T-helper 22 cell (primary cell): Measurements from ENCODE around the gene MSI2.
"Not testable (repeated sequence)": the region's sequence is repeated elsewhere in the genome, so short reads cannot be mapped to it uniquely, and the experiment has no call there.

Experiments used
- DNase-seq: peaks from one replicate; pipeline ENCODE4 v3.0.0-alpha.2; 2020; ENCODE audit warnings: low read depth

MSI2 gene

DNA sequence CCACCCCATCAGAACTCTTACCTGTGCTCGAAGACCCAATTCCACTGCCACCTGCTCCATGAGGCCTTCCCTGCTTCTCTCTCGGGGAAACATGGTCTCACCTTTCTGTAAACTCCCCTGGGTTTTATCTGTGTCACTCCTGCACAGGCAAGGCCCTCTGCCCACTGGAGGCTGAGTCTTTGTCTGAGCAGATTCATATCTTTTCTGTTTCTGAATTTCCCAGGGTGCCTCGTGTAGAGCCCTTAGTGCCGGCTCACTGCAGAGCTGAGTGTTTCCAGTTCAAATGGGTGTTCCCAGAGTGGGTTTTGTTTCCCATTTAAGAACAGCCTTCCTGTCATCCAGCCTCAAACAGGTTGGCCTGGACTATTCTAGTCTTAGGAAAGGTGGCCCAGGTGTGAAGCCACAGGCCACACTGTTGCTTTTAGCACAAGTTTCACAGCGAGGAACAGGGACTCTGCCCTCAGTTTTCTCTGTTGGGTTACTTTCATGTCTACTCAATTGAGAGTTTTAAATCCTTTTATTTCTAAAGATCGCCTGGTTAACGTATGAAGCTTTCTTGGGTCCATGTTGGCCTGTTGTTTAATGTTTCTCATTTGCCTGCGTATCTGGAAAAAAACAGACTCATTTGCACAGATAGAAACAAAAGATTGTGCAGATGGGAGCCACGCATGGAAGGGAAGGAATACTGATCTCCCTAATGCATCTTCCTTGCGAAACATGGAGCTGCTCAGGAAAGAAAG, 228.7 kb downstream of the MSI2 start:
- no peak for DNase-seq

DNA sequence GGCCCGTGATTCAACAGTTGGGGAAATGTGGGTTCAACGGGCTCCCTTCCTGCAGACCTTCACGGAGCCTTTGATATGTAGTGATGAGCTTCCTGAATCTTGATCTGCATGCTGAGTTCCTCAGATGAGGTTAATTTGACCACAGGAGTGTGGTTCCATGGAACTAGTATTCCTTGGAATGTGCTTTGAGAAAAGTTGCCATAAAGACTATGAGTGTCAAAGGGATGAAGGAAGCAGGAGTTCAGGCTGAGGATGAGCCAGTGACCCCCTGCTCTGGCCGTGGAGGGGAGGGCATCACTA, 229.2 kb downstream of the MSI2 start:
- no peak for DNase-seq

DNA sequence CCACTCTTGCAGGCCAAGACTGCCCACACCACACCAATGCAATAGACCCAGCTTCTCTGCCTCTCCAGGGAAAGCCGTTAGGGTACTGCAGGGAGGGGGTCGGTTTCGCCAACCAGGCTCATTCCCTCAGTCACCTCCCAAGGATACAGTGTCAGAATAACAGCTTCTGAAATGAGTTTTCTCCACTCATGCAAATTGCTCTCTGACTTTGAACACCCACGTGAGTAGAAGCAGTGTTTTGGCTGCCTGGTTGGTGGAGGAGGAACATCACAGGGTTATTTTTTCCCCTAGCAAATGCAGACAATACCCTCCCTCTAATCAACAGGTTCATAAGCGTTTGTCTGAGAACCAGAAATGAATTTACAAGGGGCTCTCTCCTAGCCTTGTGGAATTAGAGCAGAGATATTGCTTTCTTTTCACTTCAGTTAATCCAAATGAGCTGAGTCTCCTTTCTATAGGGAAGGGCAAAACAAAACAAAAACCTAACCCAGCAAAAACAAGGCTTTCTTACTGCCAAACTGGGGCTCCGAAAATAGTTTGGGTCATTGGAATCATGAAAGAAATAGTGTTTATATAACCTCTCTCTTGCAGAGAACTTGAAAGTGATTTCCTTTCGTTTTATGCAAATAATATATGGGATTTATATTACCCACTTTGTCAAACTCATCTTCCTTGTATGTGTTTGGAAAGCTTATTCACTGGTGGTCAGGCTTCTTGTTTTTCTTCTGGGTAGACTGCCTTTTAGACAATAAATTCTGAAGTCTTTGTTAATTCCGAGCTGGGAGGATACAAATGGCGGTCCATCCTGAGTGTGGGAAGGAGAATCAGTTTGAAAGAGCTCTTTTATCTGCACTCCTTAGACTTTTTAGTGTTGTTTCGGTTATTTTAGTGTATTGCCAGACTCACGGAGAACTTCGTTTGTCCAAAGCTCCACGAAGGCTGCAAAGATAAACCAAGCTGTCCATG, 229.9 kb downstream of the MSI2 start:
- DNase-seq = no peak

DNA sequence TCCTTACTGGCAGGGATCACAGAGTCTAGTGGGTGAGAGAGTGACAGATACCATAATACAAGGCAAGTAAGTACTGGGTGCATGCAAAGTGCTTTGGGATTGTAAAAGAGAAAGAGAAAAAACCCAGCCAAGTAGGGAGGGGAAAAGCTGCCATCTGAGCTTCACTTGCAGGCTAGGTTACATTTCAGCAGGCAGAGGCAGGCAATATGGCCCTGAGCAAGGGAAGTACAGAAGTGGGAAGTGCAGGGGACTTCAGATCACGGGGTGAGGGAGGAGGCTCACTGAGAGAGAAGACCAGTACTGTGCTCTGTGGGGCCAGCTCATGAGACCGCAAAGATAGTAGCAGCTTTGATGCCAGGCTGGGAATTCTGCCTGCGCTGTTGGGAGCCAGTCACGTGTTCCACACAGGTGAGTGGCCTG, 230.6 kb downstream of the MSI2 start:
- DNase-seq = no peak

DNA sequence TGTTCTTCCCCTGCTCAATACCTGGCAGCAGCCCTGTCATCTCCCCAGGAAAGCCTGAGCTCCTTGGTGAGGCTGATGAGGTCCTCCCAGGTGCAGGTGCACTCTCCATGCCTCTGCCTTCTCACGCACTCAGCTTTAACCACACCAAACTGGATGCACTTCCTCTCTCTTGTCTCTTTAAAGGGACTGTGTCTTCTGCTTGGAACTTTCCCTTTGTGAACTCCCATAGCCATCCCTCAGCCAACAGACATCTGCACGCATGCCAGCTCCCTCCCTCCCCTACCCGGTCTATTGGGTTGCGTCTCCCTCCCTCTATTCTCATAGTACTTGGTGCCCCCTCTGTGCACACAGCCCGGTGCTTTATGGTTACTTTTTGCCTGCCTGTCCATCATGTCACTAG, 231.2 kb downstream of the MSI2 start:
- no peak for DNase-seq

DNA sequence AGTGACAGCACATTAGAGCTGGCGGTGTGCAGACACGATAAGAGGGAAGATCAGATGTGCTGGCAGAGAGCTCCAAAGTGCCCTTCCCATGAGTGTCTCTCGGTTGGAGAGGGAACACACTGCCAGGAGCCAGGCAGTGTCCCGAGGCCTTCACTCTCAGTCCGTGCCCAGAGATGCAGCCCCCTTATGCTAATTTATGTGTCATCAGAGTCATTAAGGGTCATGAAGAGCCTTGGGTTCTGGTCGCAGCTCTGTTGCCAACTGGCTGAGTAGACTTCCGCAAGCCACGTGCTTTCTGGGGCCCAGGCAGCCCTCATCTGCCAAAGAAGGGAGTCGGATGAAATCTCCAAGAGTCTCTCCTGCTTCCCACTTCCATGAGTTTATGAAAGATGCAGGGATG, 232.5 kb downstream of the MSI2 start:
- no peak for DNase-seq

DNA sequence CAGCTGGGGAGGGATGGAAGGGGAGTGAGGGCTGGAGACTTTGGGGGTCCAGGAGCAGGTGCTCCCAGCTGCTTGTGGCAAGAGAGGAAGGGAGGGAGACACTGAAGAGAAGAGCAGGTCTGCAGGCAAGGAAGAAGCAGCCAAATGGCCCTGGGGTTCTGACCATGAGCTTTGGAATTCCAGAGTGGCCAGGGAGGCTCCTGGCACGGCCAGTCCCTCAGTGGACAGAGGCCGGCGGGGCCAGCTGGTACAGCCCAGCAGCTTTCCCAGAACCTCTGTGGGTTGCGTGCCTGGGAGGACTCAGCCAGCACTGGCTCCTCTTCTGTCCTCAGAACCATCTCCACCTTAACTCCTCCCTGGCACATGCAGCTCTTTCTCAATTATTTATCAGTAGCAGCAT, 233.0 kb downstream of the MSI2 start:
- no peak for DNase-seq

DNA sequence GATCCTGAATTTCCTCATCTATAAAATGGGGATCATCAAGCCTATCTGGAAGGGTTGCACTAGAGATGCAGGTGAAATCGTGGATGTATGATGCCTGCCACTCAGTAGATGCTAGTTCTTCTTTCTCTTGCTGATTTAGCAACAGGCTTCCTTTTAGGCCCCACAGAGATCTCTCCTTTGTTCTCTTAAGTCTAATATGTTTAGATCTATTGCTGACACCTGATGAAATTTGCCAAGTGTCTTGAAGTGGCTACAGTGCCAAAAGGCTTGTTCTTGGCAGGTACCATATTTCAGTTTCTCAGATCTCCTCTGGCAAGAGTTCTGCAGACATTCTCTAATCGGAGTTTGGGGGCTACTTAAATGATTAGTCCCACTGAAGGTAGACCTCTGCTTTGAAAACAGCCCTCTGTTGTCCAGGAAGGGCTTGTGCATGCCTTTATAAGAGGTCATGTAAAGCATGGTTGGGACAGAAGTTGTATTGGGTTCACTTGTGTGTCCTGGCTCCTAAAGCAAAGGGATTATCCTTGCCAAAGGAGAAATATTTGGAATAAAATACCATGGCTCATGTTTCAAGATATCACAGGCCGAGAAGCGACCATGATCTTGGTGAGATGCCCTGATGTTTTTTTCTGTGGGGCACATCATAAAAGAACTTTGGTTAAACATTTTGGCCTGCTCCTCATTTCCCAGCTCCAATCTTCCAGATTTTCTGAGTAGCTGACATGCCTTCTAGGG, 234.0 kb downstream of the MSI2 start:
- no peak for DNase-seq

DNA sequence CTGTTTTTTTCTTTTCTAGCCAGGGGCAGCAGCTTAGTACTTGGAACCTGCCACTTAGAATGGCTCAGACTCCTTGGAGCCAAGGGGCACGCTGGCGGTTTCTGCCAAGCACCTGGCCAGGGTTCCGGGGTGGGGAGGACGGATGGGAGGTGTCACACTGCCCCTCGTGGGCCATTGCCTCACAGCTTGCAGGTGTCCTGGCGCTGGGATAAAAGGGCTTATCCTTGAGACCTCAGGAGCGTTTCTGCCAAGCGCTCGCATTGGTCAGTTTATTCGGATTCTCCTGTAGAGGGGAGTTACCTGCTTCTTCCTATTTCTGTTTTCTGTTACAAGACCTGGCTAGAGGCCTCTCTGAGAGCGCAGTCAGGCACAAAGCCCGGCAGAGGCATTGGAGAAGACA, 234.6 kb downstream of the MSI2 start:
- DNase-seq = no peak

DNA sequence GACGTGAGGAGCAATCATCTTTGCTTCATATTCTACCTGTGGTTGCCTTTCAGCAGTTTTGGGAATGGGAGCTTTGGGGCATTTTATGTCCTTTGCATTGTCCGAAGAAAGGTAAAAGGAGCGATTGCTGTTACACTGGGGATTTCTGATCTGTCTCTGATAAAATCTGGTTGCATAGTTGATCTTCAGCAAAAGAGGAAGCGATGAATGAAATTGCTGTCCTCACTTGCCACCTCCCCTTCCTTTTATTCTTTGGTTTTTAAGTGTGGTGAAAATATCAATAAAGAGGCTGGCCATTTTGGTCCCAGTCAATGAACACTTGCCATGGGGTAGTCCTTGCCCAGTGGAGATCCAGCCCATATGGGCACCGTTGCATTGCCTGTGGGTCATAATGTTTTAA, 236.8 kb downstream of the MSI2 start:
- DNase-seq = no peak

DNA sequence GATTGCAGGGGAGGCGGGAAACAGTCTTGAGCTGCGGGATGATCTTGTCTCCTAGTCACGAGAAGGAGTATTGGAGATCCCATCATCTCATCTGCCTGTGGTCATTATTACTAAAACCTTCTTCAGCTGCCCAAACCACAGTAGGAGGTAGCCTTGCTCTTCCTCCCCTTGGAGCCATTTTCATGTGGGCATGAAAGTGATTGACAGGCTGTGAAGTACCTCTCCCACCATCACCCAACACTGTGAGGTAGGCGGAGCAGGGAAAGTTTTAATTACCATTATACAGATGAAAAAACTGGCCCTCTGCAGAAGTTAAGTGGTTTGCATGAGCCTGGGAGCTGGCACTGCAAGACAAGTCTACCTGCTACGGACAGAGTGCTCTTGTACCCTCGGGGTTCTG, 237.3 kb downstream of the MSI2 start:
- DNase-seq = no peak

DNA sequence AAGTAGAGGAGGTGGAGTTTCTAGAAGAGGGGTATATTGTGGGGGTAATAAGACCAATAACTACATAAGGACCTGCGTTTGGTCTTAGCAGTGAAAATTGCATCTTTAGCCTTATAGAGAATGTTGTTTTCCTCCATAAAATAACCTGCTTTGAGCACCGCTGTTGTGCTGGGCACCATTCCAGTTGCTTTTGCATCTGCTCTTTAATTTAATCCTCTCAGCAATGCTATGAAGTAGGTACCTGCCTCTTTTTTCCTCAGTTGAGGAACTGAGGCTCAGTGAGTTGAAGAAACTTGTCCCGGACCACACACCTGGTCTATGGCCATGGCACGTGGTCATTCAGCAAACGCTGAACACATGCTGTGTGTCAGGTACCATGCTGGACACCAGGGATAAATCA, 238.1 kb downstream of the MSI2 start:
- no peak for DNase-seq

DNA sequence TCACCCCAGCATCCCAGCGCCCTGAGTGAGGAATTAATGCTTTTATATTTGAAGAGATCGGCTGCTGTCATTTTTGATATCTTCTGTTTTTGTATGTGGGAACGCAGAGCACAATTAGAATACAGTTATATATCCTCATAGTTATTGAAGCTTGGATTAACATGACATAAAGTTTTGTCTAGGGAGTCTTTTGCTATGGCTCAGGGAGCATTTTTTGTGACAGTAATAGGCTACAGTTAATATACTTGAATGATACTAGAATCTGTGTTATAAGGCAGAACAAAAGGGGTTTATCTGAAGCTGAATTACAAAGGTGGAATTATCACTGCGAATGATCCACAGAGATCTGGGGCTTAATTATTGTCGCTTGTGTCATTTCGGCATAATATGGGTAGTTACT, 239.4 kb downstream of the MSI2 start:
- no peak for DNase-seq

DNA sequence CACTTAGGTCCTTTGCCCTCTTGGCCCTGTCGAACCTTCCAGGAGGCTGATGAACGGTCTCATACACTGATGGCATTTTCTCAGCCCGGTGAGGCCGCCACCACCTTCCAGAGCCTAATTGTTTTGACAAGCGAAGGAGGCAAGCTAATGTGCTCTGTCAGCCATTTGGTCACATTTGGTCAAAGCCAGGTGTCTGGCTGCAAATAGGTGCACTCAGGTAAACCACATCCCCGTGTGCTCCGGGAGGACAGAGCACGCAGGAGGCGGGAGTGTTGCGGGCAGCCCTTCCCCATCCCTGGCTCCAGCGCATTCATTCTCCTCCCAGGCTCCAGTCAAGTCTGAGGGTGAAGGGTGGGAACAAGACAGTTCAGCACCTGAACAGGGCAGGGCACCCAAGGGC, 240.1 kb downstream of the MSI2 start:
- no peak for DNase-seq

DNA sequence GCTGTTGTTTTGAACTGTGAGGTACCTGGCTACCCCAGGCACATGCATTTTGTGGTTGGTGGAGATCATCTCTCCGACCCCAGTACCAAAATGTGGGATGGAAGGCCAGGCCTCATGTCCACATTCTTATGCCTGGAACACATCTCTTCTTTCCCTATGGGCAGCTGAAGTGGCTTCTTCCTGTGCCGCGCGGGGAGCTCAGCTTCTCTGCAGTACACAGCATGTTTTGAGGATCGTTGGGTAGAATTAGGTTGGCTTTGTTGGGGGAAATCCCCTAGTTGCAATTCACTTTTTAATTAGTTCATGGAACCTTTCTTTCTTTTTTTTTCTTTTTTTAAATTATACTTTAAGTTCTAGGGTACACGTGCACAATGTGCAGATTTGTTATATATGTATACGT, 242.1 kb downstream of the MSI2 start:
- DNase-seq = no peak

DNA sequence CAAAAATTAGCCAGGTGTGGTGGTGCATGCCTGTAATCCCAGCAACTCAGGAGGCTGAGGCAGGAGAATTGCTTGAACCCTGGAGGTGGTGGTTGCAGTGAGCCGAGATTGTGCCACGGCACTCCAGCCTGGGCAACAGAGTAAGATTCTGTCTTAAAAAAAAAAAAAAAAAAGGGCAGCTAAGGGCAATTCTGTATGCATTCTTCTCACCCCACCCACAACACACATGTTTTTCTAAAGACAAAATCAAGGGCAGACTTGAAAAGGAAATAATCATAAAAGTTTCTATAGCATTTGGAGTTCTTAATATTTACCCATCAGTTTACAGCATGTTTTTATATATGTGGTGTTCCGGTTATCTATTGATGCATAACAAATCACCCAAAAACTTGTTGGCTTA, 242.9 kb downstream of the MSI2 start:
- not testable (repeated sequence) for DNase-seq

DNA sequence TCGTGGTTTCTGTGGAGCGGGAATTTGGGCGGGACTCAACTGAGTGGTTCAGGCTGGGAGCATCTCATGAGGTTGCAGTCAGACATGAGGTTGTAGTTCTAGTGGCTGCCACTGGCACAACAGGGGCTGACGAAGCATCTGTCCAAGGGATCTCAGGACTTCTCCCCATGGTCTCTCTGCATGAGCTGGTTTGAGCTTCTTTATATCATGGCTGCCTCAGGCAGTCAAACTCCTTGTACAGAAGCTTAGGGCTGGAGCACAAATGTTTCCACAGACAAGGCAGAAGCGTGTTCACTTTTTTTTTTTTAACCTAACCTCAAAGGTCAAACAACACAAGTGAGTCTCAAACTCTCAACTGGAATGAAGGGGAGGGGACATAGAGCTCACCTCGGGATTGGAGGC, 243.3 kb downstream of the MSI2 start:
- no peak for DNase-seq

DNA sequence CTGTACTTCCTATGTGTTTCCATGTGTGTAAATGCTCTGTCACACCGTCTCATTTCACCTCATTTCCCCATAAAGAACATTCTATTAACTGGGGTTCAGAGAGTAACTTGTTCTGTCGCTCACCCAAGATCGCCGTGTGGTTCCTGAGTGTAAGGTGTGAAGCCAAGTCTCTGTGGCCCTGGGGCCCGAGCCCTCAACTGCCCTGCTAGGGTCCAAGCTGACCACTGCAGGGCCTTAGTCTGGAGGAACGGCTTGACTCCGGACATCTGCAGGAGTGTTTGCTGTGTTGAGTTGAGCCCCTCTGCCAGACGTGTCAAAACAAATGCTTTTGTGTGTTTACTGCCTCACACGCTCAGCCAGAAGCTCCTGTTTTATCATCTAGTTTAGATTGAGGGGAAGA, 244.7 kb downstream of the MSI2 start:
- no peak for DNase-seq

DNA sequence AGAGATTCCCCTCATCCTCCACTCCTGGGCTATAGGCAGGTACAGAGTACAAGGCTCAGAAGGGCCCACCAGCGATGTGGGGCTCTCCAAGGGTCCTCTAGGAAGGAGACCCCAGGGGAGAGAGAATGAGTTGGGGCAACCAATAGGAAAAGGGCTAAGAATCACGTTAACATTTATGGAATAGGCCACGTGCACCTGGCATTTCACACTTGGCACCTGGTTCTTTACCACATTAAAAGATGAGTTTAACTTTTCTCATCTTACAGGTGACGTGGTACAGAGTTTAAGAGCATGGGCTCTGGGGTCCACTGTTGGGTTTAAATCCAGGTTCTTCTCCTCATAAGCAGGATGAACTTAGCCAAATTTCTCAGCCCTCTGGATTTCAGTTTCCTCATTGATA, 245.7 kb downstream of the MSI2 start:
- no peak for DNase-seq

DNA sequence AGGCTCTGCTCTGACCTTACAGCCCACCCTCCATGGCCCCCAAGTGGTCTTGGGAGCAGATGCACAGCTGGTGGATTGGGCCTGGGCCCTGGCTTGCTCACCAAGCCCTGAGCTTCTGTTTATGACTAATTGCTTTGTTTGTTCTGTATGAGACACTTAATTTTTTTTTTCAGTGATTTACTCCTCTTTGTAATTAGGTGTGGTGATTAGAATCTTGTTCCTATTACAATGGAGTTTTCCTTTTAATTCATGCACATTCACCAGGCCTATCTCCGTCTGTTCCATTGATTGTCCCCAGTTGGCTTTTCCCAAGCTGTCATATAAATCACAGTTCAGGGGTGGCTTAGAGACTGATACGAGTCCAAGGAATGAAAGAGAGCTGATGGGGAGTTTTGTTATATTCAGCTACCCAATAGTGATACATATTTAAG, 246.5 kb downstream of the MSI2 start:
- no peak for DNase-seq

DNA sequence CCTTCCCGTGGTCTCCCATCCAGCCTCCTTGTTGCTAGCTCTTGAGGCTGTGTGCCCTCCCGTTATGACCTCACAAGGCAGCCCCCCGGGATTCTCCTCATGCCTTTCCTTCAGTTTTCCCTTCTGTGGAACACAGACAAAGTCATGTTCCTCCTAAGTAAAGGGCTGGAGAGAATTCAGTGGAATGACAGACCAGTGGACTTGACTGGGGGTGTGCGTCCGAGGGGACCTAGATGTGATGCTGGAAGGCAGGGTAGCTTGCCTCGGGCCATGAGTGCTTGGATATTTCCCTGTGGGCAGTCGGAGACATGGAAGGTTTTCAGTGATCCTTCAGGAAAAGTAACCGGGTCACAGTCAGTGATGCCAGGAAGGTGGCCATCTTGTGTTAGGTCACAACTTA, 247.9 kb downstream of the MSI2 start:
- no peak for DNase-seq

DNA sequence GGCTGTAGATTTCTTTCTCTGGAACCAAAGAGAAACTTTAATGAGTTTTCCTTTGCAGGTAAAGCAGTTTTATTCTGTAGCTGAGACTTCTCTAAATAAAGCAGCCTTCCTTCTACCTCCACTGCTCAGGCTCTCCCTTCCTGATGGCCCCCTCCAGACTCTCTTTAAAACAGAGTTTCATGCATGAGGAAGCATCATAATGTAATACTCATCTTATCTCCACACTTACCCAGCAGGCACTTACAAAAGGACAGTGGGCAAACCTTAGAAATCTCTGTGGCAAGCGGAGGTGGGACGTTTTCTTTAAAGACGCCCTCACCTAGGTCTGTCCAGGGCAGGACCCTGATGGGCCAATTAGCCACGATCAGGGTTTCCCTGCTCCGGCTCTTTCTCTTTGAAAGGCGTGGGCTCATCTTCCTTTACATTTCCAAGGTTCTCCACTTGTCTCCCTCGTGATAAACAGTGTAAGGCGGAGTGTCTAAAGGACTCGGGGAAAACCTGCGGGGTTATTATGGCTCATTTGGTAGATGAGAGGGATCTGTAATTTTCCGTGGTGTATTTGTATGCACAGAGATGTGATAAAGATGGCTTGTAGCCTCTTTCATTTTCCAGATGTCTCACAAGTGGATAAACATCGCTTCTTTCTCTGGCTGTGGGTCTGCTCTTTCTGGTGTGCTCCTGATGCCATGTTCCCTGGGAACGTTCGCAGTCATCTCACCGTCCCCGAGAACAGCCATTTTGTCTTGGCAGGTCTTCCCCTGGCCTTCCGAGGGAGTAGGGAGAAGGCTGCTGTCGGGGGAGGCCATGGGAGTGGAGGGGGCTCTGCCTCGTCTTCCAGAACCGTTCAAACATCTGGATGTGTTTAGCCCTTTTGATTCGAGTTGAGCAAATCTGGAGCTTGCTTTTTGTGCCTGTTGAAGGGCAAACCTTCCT, 249.8 kb downstream of the MSI2 start:
- no peak for DNase-seq
